ENCODE results near the gene SMG1. TPM values are rescaled to one million over a fixed set of nuclear protein-coding genes. Genes with fewer than 3 reads are reported as not detected.

Gene SMG1
- total and polyA plus RNA-seq, 2 donors (not counting 1 experiment from before 2014, with no cell fraction given): 30.1 to 101 TPM

DNA sequence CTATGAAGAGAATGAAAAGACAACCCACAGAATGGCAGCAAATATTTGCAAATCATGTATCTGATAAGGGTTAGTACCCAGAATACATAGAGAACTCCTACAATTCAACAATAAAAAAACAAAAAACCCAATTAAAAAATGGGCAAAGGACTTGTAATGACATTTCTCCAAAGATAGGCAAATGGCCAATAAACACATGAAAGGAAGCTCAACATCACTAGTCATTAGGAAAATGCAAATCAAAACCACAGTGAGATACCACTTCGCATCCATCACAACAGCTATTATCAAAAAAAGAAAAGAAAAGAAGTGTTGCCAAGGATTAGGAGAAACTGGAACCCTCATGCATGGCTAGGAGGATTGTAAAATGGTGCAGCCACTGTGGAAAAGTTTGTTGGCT lies 79.8 kb downstream of the SMG1 start:
- DNase-seq (ENCODE audit: low read depth in 2 of 2): peak in 1 of 2 donors; percentile 54
- no peak overlapping the region for H3K4me2 ChIP-seq (ENCODE audit: extremely low read depth, insufficient read depth, low read length)
- TF ChIP-seq EZH2 (IDR thresholded peaks at IDR 0.05; ENCODE audit: low read length, missing control alignments): no peak
- TF ChIP-seq, protein P1, sequence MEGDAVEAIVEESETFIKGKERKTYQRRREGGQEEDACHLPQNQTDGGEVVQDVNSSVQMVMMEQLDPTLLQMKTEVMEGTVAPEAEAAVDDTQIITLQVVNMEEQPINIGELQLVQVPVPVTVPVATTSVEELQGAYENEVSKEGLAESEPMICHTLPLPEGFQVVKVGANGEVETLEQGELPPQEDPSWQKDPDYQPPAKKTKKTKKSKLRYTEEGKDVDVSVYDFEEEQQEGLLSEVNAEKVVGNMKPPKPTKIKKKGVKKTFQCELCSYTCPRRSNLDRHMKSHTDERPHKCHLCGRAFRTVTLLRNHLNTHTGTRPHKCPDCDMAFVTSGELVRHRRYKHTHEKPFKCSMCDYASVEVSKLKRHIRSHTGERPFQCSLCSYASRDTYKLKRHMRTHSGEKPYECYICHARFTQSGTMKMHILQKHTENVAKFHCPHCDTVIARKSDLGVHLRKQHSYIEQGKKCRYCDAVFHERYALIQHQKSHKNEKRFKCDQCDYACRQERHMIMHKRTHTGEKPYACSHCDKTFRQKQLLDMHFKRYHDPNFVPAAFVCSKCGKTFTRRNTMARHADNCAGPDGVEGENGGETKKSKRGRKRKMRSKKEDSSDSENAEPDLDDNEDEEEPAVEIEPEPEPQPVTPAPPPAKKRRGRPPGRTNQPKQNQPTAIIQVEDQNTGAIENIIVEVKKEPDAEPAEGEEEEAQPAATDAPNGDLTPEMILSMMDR (conservative IDR thresholded peaks at IDR 0.05 in 1 of 2, IDR thresholded peaks at IDR 0.05 in 1 of 2; ENCODE audit: low read depth in 1 of 2, low read length in 2 of 2): no peak
- no peak overlapping the region for H3K4me3 ChIP-seq (replicated peaks in 1 of 4; ENCODE audit: control extremely low read depth in 1 of 4, insufficient read depth in 1 of 4, low read depth in 3 of 4, low read length in 4 of 4)
- no peaks in the 10 kb centered on the region for H3K27me3 ChIP-seq (ENCODE audit: control insufficient read depth, insufficient read depth, low read length)
- no peak overlapping the region for H2AFZ ChIP-seq (ENCODE audit: low read length)
- no peak overlapping the region for H3K9ac ChIP-seq (ENCODE audit: insufficient read depth, low read length)
- H3K27ac ChIP-seq (ENCODE audit: insufficient read depth, low read length): no peak overlapping the region
- peaks cover 11% of the 10 kb centered on the region for H3K36me3 ChIP-seq (ENCODE audit: control insufficient read depth, insufficient read depth, low read length)
- no peaks in the 10 kb centered on the region for H4K20me1 ChIP-seq (ENCODE audit: control insufficient read depth, extremely low read depth, insufficient read depth, low read length)
- H3K4me1 ChIP-seq (ENCODE audit: control insufficient read depth, extremely low read depth, insufficient read depth, low read length): no peaks in the 10 kb centered on the region
- H3K79me2 ChIP-seq (ENCODE audit: control insufficient read depth, insufficient read depth, low read length): no peaks in the 10 kb centered on the region
- no peaks in the 10 kb centered on the region for H3K9me3 ChIP-seq (ENCODE audit: control insufficient read depth, insufficient read depth, low read depth, low read length)

DNA sequence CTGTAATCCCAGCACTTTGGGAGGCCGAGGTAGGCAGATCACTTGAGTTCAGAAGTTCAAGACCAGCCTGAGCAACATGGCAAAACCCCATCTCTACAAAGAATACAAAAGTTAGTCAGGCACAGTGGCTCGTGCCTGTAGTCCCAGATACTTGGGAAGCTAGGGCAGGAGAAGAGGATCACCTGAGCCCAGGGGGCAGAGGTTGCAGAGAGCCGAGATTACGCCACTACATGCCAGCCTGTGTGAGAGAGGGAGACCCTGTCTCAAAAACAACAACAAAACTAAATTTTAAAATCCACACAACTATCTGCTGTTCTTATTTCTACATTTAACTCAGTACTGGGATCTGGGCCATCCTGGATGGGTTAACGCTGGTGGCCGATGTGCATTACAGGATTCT lies 83.6 kb downstream of the SMG1 start:
- Histone ChIP-seq H2AFZ (ENCODE audit: low read length) (no peak overlapping the region), H3K4me2 (ENCODE audit: extremely low read depth, insufficient read depth, low read length) (no peak overlapping the region), H3K36me3 (ENCODE audit: control insufficient read depth, insufficient read depth, low read length) (peaks cover 9% of the 10 kb centered on the region), H3K4me3 (replicated peaks in 1 of 4; ENCODE audit: control extremely low read depth in 1 of 4, insufficient read depth in 1 of 4, low read depth in 3 of 4, low read length in 4 of 4) (no peak overlapping the region), H3K27ac (ENCODE audit: insufficient read depth, low read length) (no peak overlapping the region), H3K27me3 (ENCODE audit: control insufficient read depth, insufficient read depth, low read length) (no peaks in the 10 kb centered on the region), H3K4me1 (ENCODE audit: control insufficient read depth, extremely low read depth, insufficient read depth, low read length) (no peaks in the 10 kb centered on the region), H3K9me3 (ENCODE audit: control insufficient read depth, insufficient read depth, low read depth, low read length) (no peaks in the 10 kb centered on the region), H3K9ac (ENCODE audit: insufficient read depth, low read length) (no peak overlapping the region), H3K79me2 (ENCODE audit: control insufficient read depth, insufficient read depth, low read length) (no peaks in the 10 kb centered on the region), H4K20me1 (ENCODE audit: control insufficient read depth, extremely low read depth, insufficient read depth, low read length) (no peaks in the 10 kb centered on the region)
- TF ChIP-seq EZH2 (IDR thresholded peaks at IDR 0.05; ENCODE audit: low read length, missing control alignments): no peak
- TF ChIP-seq, protein P1 (conservative IDR thresholded peaks at IDR 0.05 in 1 of 2, IDR thresholded peaks at IDR 0.05 in 1 of 2; ENCODE audit: low read depth in 1 of 2, low read length in 2 of 2): no peak
- DNase-seq (ENCODE audit: low read depth in 2 of 2): no peak

DNA sequence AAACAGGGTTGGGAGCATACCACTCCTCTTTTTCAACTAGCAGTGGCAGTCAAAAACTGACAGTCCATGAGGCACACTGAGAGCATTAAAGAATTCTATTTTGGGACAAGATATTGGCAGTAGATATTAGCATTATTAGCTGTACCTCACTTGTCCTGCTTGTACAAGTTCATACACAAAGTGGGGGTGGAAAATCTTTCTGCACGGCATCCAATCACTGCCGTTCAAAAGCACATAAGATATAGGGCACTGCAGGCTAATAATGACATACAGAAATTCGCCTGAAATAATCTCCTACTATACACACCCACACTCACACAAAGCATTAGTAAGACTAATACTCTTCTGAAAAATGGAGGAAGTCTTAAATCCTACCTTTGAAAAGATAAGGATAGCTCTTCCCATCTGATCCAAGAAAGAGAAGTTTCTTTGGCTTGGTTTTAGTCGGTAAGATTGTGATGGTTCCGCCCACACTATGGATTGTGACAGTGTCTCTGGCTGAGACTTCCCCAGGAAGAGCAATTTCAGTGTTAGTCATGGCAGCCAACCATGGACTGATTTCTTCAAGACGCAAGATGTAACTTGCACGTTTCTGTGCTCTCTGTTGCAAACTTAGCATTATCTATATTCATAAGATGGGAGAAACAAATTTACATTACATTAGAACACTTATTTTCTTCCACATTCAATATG lies 84.2 kb downstream of the SMG1 start:
- no peaks in the 10 kb centered on the region for H3K27me3 ChIP-seq (ENCODE audit: control insufficient read depth, insufficient read depth, low read length)
- no peak for TF ChIP-seq EZH2 (IDR thresholded peaks at IDR 0.05; ENCODE audit: low read length, missing control alignments)
- TF ChIP-seq, protein P1 (conservative IDR thresholded peaks at IDR 0.05 in 1 of 2, IDR thresholded peaks at IDR 0.05 in 1 of 2; ENCODE audit: low read depth in 1 of 2, low read length in 2 of 2): no peak
- no peak overlapping the region for H2AFZ ChIP-seq (ENCODE audit: low read length)
- peaks cover 9% of the 10 kb centered on the region for H3K36me3 ChIP-seq (ENCODE audit: control insufficient read depth, insufficient read depth, low read length)
- H3K4me2 ChIP-seq (ENCODE audit: extremely low read depth, insufficient read depth, low read length): no peak overlapping the region
- H3K4me1 ChIP-seq (ENCODE audit: control insufficient read depth, extremely low read depth, insufficient read depth, low read length): no peaks in the 10 kb centered on the region
- no peak overlapping the region for H3K9ac ChIP-seq (ENCODE audit: insufficient read depth, low read length)
- no peaks in the 10 kb centered on the region for H3K9me3 ChIP-seq (ENCODE audit: control insufficient read depth, insufficient read depth, low read depth, low read length)
- no peaks in the 10 kb centered on the region for H4K20me1 ChIP-seq (ENCODE audit: control insufficient read depth, extremely low read depth, insufficient read depth, low read length)
- no peaks in the 10 kb centered on the region for H3K79me2 ChIP-seq (ENCODE audit: control insufficient read depth, insufficient read depth, low read length)
- no peak overlapping the region for H3K4me3 ChIP-seq (replicated peaks in 1 of 4; ENCODE audit: control extremely low read depth in 1 of 4, insufficient read depth in 1 of 4, low read depth in 3 of 4, low read length in 4 of 4)
- H3K27ac ChIP-seq (ENCODE audit: insufficient read depth, low read length): no peak overlapping the region
- DNase-seq (ENCODE audit: low read depth in 2 of 2): no peak
